ENCODE measurements around the gene TAF4B. TPM values are rescaled to one million over a fixed set of nuclear protein-coding genes. Genes with fewer than 3 reads are reported as not detected.

TAF4B gene
- total and polyA plus RNA-seq, 2 experiments from 2014 or later = 1.4 TPM; not detected in 1

- H3K4me3 ChIP-seq = no peak overlapping the region
- H3K36me3 ChIP-seq (replicated peaks; ENCODE audit: insufficient read depth, low read depth) = no peaks in the 10 kb centered on the region
- H3K9me2 ChIP-seq (replicated peaks; ENCODE audit: insufficient read depth) = no peaks in the 10 kb centered on the region
- H3K27me3 ChIP-seq = no peaks in the 10 kb centered on the region
- H3K27ac ChIP-seq = no peak overlapping the region
- H4K20me1 ChIP-seq (ENCODE audit: insufficient read depth, poor library complexity, severe bottlenecking) = no peaks in the 10 kb centered on the region
- no peaks in the 10 kb centered on the region for H3K9me3 ChIP-seq (ENCODE audit: low read depth)
- H3K4me2 ChIP-seq = no peak overlapping the region
- no peaks in the 10 kb centered on the region for H3K4me1 ChIP-seq (ENCODE audit: insufficient read depth)
- H2AFZ ChIP-seq = no peak overlapping the region
- no peaks in the 10 kb centered on the region for H3K79me2 ChIP-seq
- no peak for DNase-seq (ENCODE audit: low spot score)
- WGBS (ENCODE audit: low lambda C conversion rate, missing lambda C conversion rate) = 100% methylated on average over 1 of the region's 1 CpG
- TF ChIP-seq EZH2 (IDR thresholded peaks at IDR 0.05; ENCODE audit: borderline replicate concordance) = no peak
- TF ChIP-seq, protein P1, sequence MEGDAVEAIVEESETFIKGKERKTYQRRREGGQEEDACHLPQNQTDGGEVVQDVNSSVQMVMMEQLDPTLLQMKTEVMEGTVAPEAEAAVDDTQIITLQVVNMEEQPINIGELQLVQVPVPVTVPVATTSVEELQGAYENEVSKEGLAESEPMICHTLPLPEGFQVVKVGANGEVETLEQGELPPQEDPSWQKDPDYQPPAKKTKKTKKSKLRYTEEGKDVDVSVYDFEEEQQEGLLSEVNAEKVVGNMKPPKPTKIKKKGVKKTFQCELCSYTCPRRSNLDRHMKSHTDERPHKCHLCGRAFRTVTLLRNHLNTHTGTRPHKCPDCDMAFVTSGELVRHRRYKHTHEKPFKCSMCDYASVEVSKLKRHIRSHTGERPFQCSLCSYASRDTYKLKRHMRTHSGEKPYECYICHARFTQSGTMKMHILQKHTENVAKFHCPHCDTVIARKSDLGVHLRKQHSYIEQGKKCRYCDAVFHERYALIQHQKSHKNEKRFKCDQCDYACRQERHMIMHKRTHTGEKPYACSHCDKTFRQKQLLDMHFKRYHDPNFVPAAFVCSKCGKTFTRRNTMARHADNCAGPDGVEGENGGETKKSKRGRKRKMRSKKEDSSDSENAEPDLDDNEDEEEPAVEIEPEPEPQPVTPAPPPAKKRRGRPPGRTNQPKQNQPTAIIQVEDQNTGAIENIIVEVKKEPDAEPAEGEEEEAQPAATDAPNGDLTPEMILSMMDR (IDR thresholded peaks at IDR 0.05; ENCODE audit: poor library complexity) = no peak
- no peak for TF ChIP-seq EZH2phosphoT487 (IDR thresholded peaks at IDR 0.05; ENCODE audit: low read depth, severe bottlenecking, unreplicated experiment)
Measured at GRCh38 chr18:26205318-26205717, 20.9 kb upstream of the TAF4B start.

GRCh38 chr18:26206488-26206887, 19.8 kb upstream of the TAF4B start:
- Histone ChIP-seq H3K9me3 (ENCODE audit: low read depth) (no peaks in the 10 kb centered on the region), H3K27ac (no peak overlapping the region), H3K4me3 (no peak overlapping the region), H3K9me2 (replicated peaks; ENCODE audit: insufficient read depth) (no peaks in the 10 kb centered on the region), H3K27me3 (no peaks in the 10 kb centered on the region), H2AFZ (no peak overlapping the region), H3K4me2 (no peak overlapping the region), H3K79me2 (no peaks in the 10 kb centered on the region), H4K20me1 (ENCODE audit: insufficient read depth, poor library complexity, severe bottlenecking) (no peaks in the 10 kb centered on the region), H3K4me1 (ENCODE audit: insufficient read depth) (no peaks in the 10 kb centered on the region), H3K36me3 (replicated peaks; ENCODE audit: insufficient read depth, low read depth) (no peaks in the 10 kb centered on the region)
- TF ChIP-seq EZH2phosphoT487 (IDR thresholded peaks at IDR 0.05; ENCODE audit: low read depth, severe bottlenecking, unreplicated experiment) (no peak), EZH2 (IDR thresholded peaks at IDR 0.05; ENCODE audit: borderline replicate concordance) (no peak)
- TF ChIP-seq, protein P1 (IDR thresholded peaks at IDR 0.05; ENCODE audit: poor library complexity) = no peak
- WGBS (ENCODE audit: low lambda C conversion rate, missing lambda C conversion rate) = 98% methylated on average over 2 of the region's 2 CpGs
- DNase-seq (ENCODE audit: low spot score) = no peak

GRCh38 chr18:26207937-26208336, 18.3 kb upstream of the TAF4B start:
- 76% methylated on average over 3 of the region's 3 CpGs for WGBS (ENCODE audit: low lambda C conversion rate, missing lambda C conversion rate)
- H4K20me1 ChIP-seq (ENCODE audit: insufficient read depth, poor library complexity, severe bottlenecking) = no peaks in the 10 kb centered on the region
- no peaks in the 10 kb centered on the region for H3K79me2 ChIP-seq
- no peaks in the 10 kb centered on the region for H3K4me1 ChIP-seq (ENCODE audit: insufficient read depth)
- H3K36me3 ChIP-seq (replicated peaks; ENCODE audit: insufficient read depth, low read depth) = no peaks in the 10 kb centered on the region
- no peaks in the 10 kb centered on the region for H3K27me3 ChIP-seq
- no peak overlapping the region for H3K4me2 ChIP-seq
- H3K4me3 ChIP-seq = no peak overlapping the region
- H3K27ac ChIP-seq = no peak overlapping the region
- H3K9me3 ChIP-seq (ENCODE audit: low read depth) = no peaks in the 10 kb centered on the region
- no peak for TF ChIP-seq EZH2 (IDR thresholded peaks at IDR 0.05; ENCODE audit: borderline replicate concordance)
- TF ChIP-seq EZH2phosphoT487 (IDR thresholded peaks at IDR 0.05; ENCODE audit: low read depth, severe bottlenecking, unreplicated experiment) = no peak
- TF ChIP-seq, protein P1 (IDR thresholded peaks at IDR 0.05; ENCODE audit: poor library complexity) = no peak
- DNase-seq (ENCODE audit: low spot score) = no peak
- no peak overlapping the region for H2AFZ ChIP-seq
- no peaks in the 10 kb centered on the region for H3K9me2 ChIP-seq (replicated peaks; ENCODE audit: insufficient read depth)

GRCh38 chr18:26208977-26209376, 17.3 kb upstream of the TAF4B start:
- 76% methylated on average over 2 of the region's 2 CpGs for WGBS (ENCODE audit: low lambda C conversion rate, missing lambda C conversion rate)
- H3K36me3 ChIP-seq (replicated peaks; ENCODE audit: insufficient read depth, low read depth) = no peaks in the 10 kb centered on the region
- no peaks in the 10 kb centered on the region for H3K9me2 ChIP-seq (replicated peaks; ENCODE audit: insufficient read depth)
- H3K4me2 ChIP-seq = no peak overlapping the region
- H3K27me3 ChIP-seq = no peaks in the 10 kb centered on the region
- H3K27ac ChIP-seq = no peak overlapping the region
- H3K79me2 ChIP-seq = no peaks in the 10 kb centered on the region
- H3K9me3 ChIP-seq (ENCODE audit: low read depth) = no peaks in the 10 kb centered on the region
- H4K20me1 ChIP-seq (ENCODE audit: insufficient read depth, poor library complexity, severe bottlenecking) = no peaks in the 10 kb centered on the region
- H2AFZ ChIP-seq = no peak overlapping the region
- no peaks in the 10 kb centered on the region for H3K4me1 ChIP-seq (ENCODE audit: insufficient read depth)
- DNase-seq (ENCODE audit: low spot score) = no peak
- H3K4me3 ChIP-seq = no peak overlapping the region
- TF ChIP-seq EZH2phosphoT487 (IDR thresholded peaks at IDR 0.05; ENCODE audit: low read depth, severe bottlenecking, unreplicated experiment) = no peak
- TF ChIP-seq, protein P1 (IDR thresholded peaks at IDR 0.05; ENCODE audit: poor library complexity) = no peak
- no peak for TF ChIP-seq EZH2 (IDR thresholded peaks at IDR 0.05; ENCODE audit: borderline replicate concordance)
